ENCODE measurements around the gene KIAA1671.
"Not testable (repeated sequence)": the region's sequence is repeated elsewhere in the genome, so short reads cannot be mapped to it uniquely, and the experiment has no call there.

KIAA1671 gene

GRCh38 chr22:25223269-25223850, 270.8 kb downstream of the KIAA1671 start:
- H3K4me1 ChIP-seq (ENCODE audit: insufficient read depth, low read length): no peaks in the 10 kb centered on the region
- no peaks in the 10 kb centered on the region for H3K9me3 ChIP-seq (ENCODE audit: control insufficient read depth, insufficient read depth, low read length)
- H3K9ac ChIP-seq (ENCODE audit: low read depth, low read length): no peak overlapping the region
- H3K36me3 ChIP-seq (ENCODE audit: insufficient read depth, low read length): no peaks in the 10 kb centered on the region

GRCh38 chr22:25228822-25229221, 276.3 kb downstream of the KIAA1671 start:
- H3K36me3 ChIP-seq (ENCODE audit: insufficient read depth, low read length): no peaks in the 10 kb centered on the region
- H3K9ac ChIP-seq (ENCODE audit: low read depth, low read length): no peak overlapping the region
- no peaks in the 10 kb centered on the region for H3K4me1 ChIP-seq (ENCODE audit: insufficient read depth, low read length)
- H3K9me3 ChIP-seq (ENCODE audit: control insufficient read depth, insufficient read depth, low read length): no peaks in the 10 kb centered on the region

- H3K4me1 ChIP-seq (ENCODE audit: insufficient read depth, low read length); H3K36me3 ChIP-seq (ENCODE audit: insufficient read depth, low read length); H3K9ac ChIP-seq (ENCODE audit: low read depth, low read length); H3K9me3 ChIP-seq (ENCODE audit: control insufficient read depth, insufficient read depth, low read length): not testable (repeated sequence)
These were observed 278.2 kb downstream of the KIAA1671 start for GRCh38 chr22:25230760-25231159.

- H3K9me3 ChIP-seq (ENCODE audit: control insufficient read depth, insufficient read depth, low read length): no peaks in the 10 kb centered on the region
These were observed 279.8 kb downstream of the KIAA1671 start for GRCh38 chr22:25232301-25232700.

GRCh38 chr22:25233706-25234105, 281.2 kb downstream of the KIAA1671 start:
- H3K4me1 ChIP-seq (ENCODE audit: insufficient read depth, low read length); H3K36me3 ChIP-seq (ENCODE audit: insufficient read depth, low read length); H3K9ac ChIP-seq (ENCODE audit: low read depth, low read length); H3K9me3 ChIP-seq (ENCODE audit: control insufficient read depth, insufficient read depth, low read length): not testable (repeated sequence)

More at GRCh38 chr22:25232301-25232700, 279.8 kb downstream of the KIAA1671 start:
- Histone ChIP-seq H3K9ac (ENCODE audit: low read depth, low read length) (no peak overlapping the region), H3K36me3 (ENCODE audit: insufficient read depth, low read length) (no peaks in the 10 kb centered on the region), H3K4me1 (ENCODE audit: insufficient read depth, low read length) (no peaks in the 10 kb centered on the region)

GRCh38 chr22:25235547-25236290, 283.2 kb downstream of the KIAA1671 start:
- no peaks in the 10 kb centered on the region for H3K4me1 ChIP-seq (ENCODE audit: insufficient read depth, low read length)
- no peaks in the 10 kb centered on the region for H3K9me3 ChIP-seq (ENCODE audit: control insufficient read depth, insufficient read depth, low read length)
- H3K9ac ChIP-seq (ENCODE audit: low read depth, low read length): no peak overlapping the region; the same call in 1 of the 2 replicates
- H3K36me3 ChIP-seq (ENCODE audit: insufficient read depth, low read length): no peaks in the 10 kb centered on the region

- Histone ChIP-seq H3K9me3 (ENCODE audit: control insufficient read depth, insufficient read depth, low read length) (no peaks in the 10 kb centered on the region), H3K9ac (ENCODE audit: low read depth, low read length) (no peak overlapping the region; the same call in 1 of the 2 replicates), H3K4me1 (ENCODE audit: insufficient read depth, low read length) (no peaks in the 10 kb centered on the region), H3K36me3 (ENCODE audit: insufficient read depth, low read length) (no peaks in the 10 kb centered on the region)
These were observed 283.9 kb downstream of the KIAA1671 start for GRCh38 chr22:25236417-25236816.

- no peak overlapping the region for H3K9ac ChIP-seq (ENCODE audit: low read depth, low read length)
- H3K9me3 ChIP-seq (ENCODE audit: control insufficient read depth, insufficient read depth, low read length): no peaks in the 10 kb centered on the region
- no peaks in the 10 kb centered on the region for H3K4me1 ChIP-seq (ENCODE audit: insufficient read depth, low read length)
- no peaks in the 10 kb centered on the region for H3K36me3 ChIP-seq (ENCODE audit: insufficient read depth, low read length)
These were observed 285.0 kb downstream of the KIAA1671 start for GRCh38 chr22:25237503-25237902.

GRCh38 chr22:25238058-25238457, 285.5 kb downstream of the KIAA1671 start:
- not testable (repeated sequence) for H3K9me3 ChIP-seq (ENCODE audit: control insufficient read depth, insufficient read depth, low read length); H3K4me1 ChIP-seq (ENCODE audit: insufficient read depth, low read length)

More at GRCh38 chr22:25238058-25238457, 285.5 kb downstream of the KIAA1671 start:
- not testable (repeated sequence) for H3K9ac ChIP-seq (ENCODE audit: low read depth, low read length); H3K36me3 ChIP-seq (ENCODE audit: insufficient read depth, low read length)
